Nephron progenitor cell (in vitro differentiated cells): ENCODE data around the gene TIE1.

Experiments used
- DNase-seq: peaks from one replicate; pipeline ENCODE4 v3.0.0; 2021
- H3K27ac Mint-ChIP-seq: 2 replicates; pipeline ENCODE4 v1.8.0; 2021; ENCODE audit warnings: mild to moderate bottlenecking, moderate library complexity, mixed read lengths
- H3K27me3 Mint-ChIP-seq: 2 replicates; pipeline ENCODE4 v1.8.0; 2021; ENCODE audit warnings: mild to moderate bottlenecking, low read depth, mixed read lengths; ENCODE audit not compliant: poor library complexity
- H3K36me3 Mint-ChIP-seq: 2 replicates; pipeline ENCODE4 v1.8.0; 2021; ENCODE audit warnings: low read depth, mixed read lengths
- H3K4me1 Mint-ChIP-seq: 2 replicates; pipeline ENCODE4 v1.8.0; 2021; ENCODE audit warnings: mixed read lengths
- H3K4me3 Mint-ChIP-seq: 2 replicates; pipeline ENCODE4 v1.8.0; 2021; ENCODE audit warnings: mild to moderate bottlenecking, moderate library complexity, mixed read lengths
- H3K9me3 Mint-ChIP-seq: 2 replicates; pipeline ENCODE4 v1.8.0; 2021; ENCODE audit warnings: mild to moderate bottlenecking, moderate library complexity, mixed read lengths
- TF ChIP-seq, protein P1 (sequence below): fragments of 200-600 bp; sonication (generic); IDR thresholded peaks from 2 replicates; pipeline ENCODE4 v1.5.0; 2021; ENCODE audit warnings: antibody characterized with exemption

Gene TIE1

DNA sequence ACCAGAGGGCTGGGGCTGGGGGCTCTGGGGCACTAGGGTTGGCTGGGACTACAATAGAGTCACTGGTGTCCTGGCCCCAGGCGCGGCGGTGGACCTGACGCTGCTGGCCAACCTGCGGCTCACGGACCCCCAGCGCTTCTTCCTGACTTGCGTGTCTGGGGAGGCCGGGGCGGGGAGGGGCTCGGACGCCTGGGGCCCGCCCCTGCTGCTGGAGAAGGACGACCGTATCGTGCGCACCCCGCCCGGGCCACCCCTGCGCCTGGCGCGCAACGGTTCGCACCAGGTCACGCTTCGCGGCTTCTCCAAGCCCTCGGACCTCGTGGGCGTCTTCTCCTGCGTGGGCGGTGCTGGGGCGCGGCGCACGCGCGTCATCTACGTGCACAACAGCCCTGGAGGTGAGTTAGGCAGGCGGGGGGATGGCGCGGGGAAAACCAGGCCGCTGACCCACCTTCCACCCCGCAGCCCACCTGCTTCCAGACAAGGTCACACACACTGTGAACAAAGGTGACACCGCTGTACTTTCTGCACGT, 4.1 kb downstream of the TIE1 start:
- Mint-ChIP-seq H3K27me3 (peaks cover 13% of the 10 kb centered on the region), H3K4me3 (no peak overlapping the region), H3K36me3 (no peaks in the 10 kb centered on the region), H3K27ac (no peak overlapping the region), H3K9me3 (no peaks in the 10 kb centered on the region), H3K4me1 (peaks cover 36% of the 10 kb centered on the region)
- TF ChIP-seq, protein P1, sequence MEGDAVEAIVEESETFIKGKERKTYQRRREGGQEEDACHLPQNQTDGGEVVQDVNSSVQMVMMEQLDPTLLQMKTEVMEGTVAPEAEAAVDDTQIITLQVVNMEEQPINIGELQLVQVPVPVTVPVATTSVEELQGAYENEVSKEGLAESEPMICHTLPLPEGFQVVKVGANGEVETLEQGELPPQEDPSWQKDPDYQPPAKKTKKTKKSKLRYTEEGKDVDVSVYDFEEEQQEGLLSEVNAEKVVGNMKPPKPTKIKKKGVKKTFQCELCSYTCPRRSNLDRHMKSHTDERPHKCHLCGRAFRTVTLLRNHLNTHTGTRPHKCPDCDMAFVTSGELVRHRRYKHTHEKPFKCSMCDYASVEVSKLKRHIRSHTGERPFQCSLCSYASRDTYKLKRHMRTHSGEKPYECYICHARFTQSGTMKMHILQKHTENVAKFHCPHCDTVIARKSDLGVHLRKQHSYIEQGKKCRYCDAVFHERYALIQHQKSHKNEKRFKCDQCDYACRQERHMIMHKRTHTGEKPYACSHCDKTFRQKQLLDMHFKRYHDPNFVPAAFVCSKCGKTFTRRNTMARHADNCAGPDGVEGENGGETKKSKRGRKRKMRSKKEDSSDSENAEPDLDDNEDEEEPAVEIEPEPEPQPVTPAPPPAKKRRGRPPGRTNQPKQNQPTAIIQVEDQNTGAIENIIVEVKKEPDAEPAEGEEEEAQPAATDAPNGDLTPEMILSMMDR, result no peak
- no peak for DNase-seq

DNA sequence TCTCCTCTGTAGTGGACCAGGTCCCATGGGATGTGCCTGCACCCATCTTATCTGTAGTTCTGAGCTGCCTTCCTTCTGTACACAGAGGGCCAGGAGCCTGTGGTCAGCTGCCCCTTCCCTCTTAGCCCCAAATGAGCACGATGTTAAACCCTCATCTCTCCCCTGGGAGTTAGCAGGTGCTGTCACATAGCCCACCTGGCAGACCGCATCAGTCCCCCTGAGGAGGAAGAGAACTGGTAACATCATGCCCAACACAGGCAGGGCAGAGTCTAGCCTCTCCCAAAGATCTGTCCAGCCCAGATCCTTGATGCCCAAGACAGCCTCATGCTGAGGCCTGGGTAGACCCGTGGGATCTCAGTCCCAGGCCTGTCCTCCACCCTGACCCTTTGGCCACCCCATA, 4.7 kb downstream of the TIE1 start:
- Mint-ChIP-seq H3K9me3 (no peaks in the 10 kb centered on the region), H3K27me3 (peaks cover 13% of the 10 kb centered on the region), H3K36me3 (no peaks in the 10 kb centered on the region), H3K4me3 (no peak overlapping the region), H3K27ac (no peak overlapping the region), H3K4me1 (peaks cover 35% of the 10 kb centered on the region)
- no peak for DNase-seq
- TF ChIP-seq, protein P1, result no peak

DNA sequence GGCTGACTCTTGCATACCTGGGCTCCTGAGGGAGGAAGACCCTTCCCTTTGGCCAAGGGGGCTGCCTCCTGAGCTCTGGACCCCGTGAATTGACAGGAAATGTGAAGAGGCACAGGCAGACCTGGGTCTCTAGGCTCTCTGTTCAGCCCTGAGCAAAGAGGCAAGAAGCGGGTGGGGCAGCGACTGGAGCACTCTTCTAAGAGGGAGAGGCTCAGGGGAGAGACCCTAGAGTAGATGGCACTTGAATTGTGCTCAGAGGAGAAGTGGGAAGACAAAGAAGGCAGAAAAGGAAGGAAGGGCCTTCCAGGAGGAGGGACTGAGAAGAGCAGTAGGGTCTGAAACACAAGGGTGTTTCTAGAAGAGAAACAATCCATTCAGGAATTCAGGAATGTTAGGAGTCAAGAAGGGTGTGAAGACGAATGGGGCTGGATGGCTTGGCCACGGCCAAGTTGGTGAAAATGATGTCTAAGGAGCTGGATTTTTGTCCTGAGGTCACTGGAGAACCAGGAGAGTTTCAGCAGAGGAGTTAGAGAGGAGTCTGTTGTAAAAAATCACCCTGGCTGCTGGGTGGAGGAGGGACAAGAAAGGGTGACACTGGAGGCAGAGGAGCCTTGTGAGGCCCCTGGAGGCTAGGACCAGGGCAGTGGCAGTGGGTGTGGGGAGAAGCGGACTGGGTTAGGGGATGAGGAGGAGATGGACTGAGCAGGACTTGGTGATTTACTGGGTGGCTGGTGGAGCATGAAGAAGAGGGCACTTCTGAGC, 5.3 kb downstream of the TIE1 start:
- Mint-ChIP-seq H3K9me3 (no peaks in the 10 kb centered on the region), H3K36me3 (no peaks in the 10 kb centered on the region), H3K4me1 (peaks cover 38% of the 10 kb centered on the region), H3K4me3 (no peak overlapping the region), H3K27me3 (peaks cover 13% of the 10 kb centered on the region), H3K27ac (peak overlapping the region; percentile 7)
- no peak for DNase-seq
- TF ChIP-seq, protein P1, result no peak

GRCh38 chr1:43306688-43307457, 6.1 kb downstream of the TIE1 start:
- Mint-ChIP-seq H3K27ac (peak overlapping the region; percentile 7), H3K36me3 (no peaks in the 10 kb centered on the region), H3K4me1 (peaks cover 36% of the 10 kb centered on the region), H3K9me3 (no peaks in the 10 kb centered on the region), H3K4me3 (no peak overlapping the region), H3K27me3 (peaks cover 13% of the 10 kb centered on the region)
- no peak for DNase-seq
- TF ChIP-seq, protein P1, result no peak

- TF ChIP-seq, protein P1, result no peak
- Mint-ChIP-seq H3K27ac (no peak overlapping the region), H3K27me3 (peaks cover 10% of the 10 kb centered on the region), H3K4me3 (no peak overlapping the region), H3K36me3 (no peaks in the 10 kb centered on the region), H3K4me1 (peaks cover 29% of the 10 kb centered on the region), H3K9me3 (no peaks in the 10 kb centered on the region)
- no peak for DNase-seq
These were observed 6.8 kb downstream of the TIE1 start for GRCh38 chr1:43307458-43308158.
